ENCODE results near the gene C12orf60.
A peak's percentile ranks its signal among the peaks of the same experiment; 100 is the strongest.

Gene C12orf60

GRCh38 chr12:14833952-14834351 is 30.5 kb downstream of the C12orf60 start:
- Histone ChIP-seq H3K27ac (ENCODE audit: low read length) (no peak overlapping the region), H3K9me3 (ENCODE audit: control insufficient read depth, insufficient read depth, low read length) (no peaks in the 10 kb centered on the region), H3K36me3 (ENCODE audit: control insufficient read depth, insufficient read depth, low read length) (no peaks in the 10 kb centered on the region), H3K4me3 (ENCODE audit: low read length) (no peak overlapping the region), H3K27me3 (ENCODE audit: control insufficient read depth, insufficient read depth, low read length) (no peaks in the 10 kb centered on the region), H3K4me1 (ENCODE audit: control insufficient read depth, insufficient read depth, low read length) (no peaks in the 10 kb centered on the region)
- WGBS (ENCODE audit: insufficient coverage, insufficient read length): no CpG with 5 or more reads among the region's 1 CpG
- no peak for DNase-seq (ENCODE audit: low read depth, low spot score)

GRCh38 chr12:14834509-14834908 is 31.0 kb downstream of the C12orf60 start:
- Histone ChIP-seq H3K27me3 (ENCODE audit: control insufficient read depth, insufficient read depth, low read length) (no peaks in the 10 kb centered on the region), H3K4me3 (ENCODE audit: low read length) (no peak overlapping the region), H3K27ac (ENCODE audit: low read length) (no peak overlapping the region), H3K36me3 (ENCODE audit: control insufficient read depth, insufficient read depth, low read length) (no peaks in the 10 kb centered on the region), H3K4me1 (ENCODE audit: control insufficient read depth, insufficient read depth, low read length) (no peaks in the 10 kb centered on the region), H3K9me3 (ENCODE audit: control insufficient read depth, insufficient read depth, low read length) (no peaks in the 10 kb centered on the region)
- DNase-seq (ENCODE audit: low read depth, low spot score): no peak

- Histone ChIP-seq H3K36me3 (ENCODE audit: control insufficient read depth, insufficient read depth, low read length) (no peaks in the 10 kb centered on the region), H3K9me3 (ENCODE audit: control insufficient read depth, insufficient read depth, low read length) (no peaks in the 10 kb centered on the region), H3K4me1 (ENCODE audit: control insufficient read depth, insufficient read depth, low read length) (no peaks in the 10 kb centered on the region), H3K27me3 (ENCODE audit: control insufficient read depth, insufficient read depth, low read length) (no peaks in the 10 kb centered on the region), H3K4me3 (ENCODE audit: low read length) (no peak overlapping the region), H3K27ac (ENCODE audit: low read length) (no peak overlapping the region)
- no peak for DNase-seq (ENCODE audit: low read depth, low spot score)
- no CpG with 5 or more reads among the region's 7 CpGs for WGBS (ENCODE audit: insufficient coverage, insufficient read length)
Measured at GRCh38 chr12:14836336-14837210, 33.1 kb downstream of the C12orf60 start.

GRCh38 chr12:14839262-14839661 is 35.8 kb downstream of the C12orf60 start:
- no peak for DNase-seq (ENCODE audit: low read depth, low spot score)
- Histone ChIP-seq H3K36me3 (ENCODE audit: control insufficient read depth, insufficient read depth, low read length) (no peaks in the 10 kb centered on the region), H3K27me3 (ENCODE audit: control insufficient read depth, insufficient read depth, low read length) (no peaks in the 10 kb centered on the region), H3K27ac (ENCODE audit: low read length) (no peak overlapping the region), H3K9me3 (ENCODE audit: control insufficient read depth, insufficient read depth, low read length) (no peaks in the 10 kb centered on the region), H3K4me1 (ENCODE audit: control insufficient read depth, insufficient read depth, low read length) (no peaks in the 10 kb centered on the region), H3K4me3 (ENCODE audit: low read length) (no peak overlapping the region)
- WGBS (ENCODE audit: insufficient coverage, insufficient read length): no CpG with 5 or more reads among the region's 1 CpG

- Histone ChIP-seq H3K27ac (ENCODE audit: low read length) (no peak overlapping the region), H3K27me3 (ENCODE audit: control insufficient read depth, insufficient read depth, low read length) (no peaks in the 10 kb centered on the region), H3K4me1 (ENCODE audit: control insufficient read depth, insufficient read depth, low read length) (no peaks in the 10 kb centered on the region), H3K4me3 (ENCODE audit: low read length) (no peak overlapping the region), H3K36me3 (ENCODE audit: control insufficient read depth, insufficient read depth, low read length) (no peaks in the 10 kb centered on the region), H3K9me3 (ENCODE audit: control insufficient read depth, insufficient read depth, low read length) (no peaks in the 10 kb centered on the region)
- no peak for DNase-seq (ENCODE audit: low read depth, low spot score)
- WGBS (ENCODE audit: insufficient coverage, insufficient read length): no CpG with 5 or more reads among the region's 4 CpGs
Measured at GRCh38 chr12:14840616-14841015, 37.1 kb downstream of the C12orf60 start.

GRCh38 chr12:14841761-14842160 is 38.3 kb downstream of the C12orf60 start:
- H3K27me3 ChIP-seq (ENCODE audit: control insufficient read depth, insufficient read depth, low read length): no peaks in the 10 kb centered on the region
- no peak overlapping the region for H3K4me3 ChIP-seq (ENCODE audit: low read length)
- H3K4me1 ChIP-seq (ENCODE audit: control insufficient read depth, insufficient read depth, low read length): no peaks in the 10 kb centered on the region
- H3K27ac ChIP-seq (ENCODE audit: low read length): no peak overlapping the region
- no peak for DNase-seq (ENCODE audit: low read depth, low spot score)
- whole genome bisulfite sequencing (ENCODE audit: insufficient coverage, insufficient read length): no CpG with 5 or more reads among the region's 3 CpGs
- H3K36me3 ChIP-seq (ENCODE audit: control insufficient read depth, insufficient read depth, low read length): no peaks in the 10 kb centered on the region
- H3K9me3 ChIP-seq (ENCODE audit: control insufficient read depth, insufficient read depth, low read length): no peaks in the 10 kb centered on the region

- no peaks in the 10 kb centered on the region for H3K27me3 ChIP-seq (ENCODE audit: control insufficient read depth, insufficient read depth, low read length)
- DNase-seq (ENCODE audit: low read depth, low spot score): no peak
- WGBS (ENCODE audit: insufficient coverage, insufficient read length): no CpG with 5 or more reads among the region's 3 CpGs
- H3K4me3 ChIP-seq (ENCODE audit: low read length): no peak overlapping the region
- no peak overlapping the region for H3K27ac ChIP-seq (ENCODE audit: low read length)
- H3K36me3 ChIP-seq (ENCODE audit: control insufficient read depth, insufficient read depth, low read length): no peaks in the 10 kb centered on the region
- no peaks in the 10 kb centered on the region for H3K9me3 ChIP-seq (ENCODE audit: control insufficient read depth, insufficient read depth, low read length)
- no peaks in the 10 kb centered on the region for H3K4me1 ChIP-seq (ENCODE audit: control insufficient read depth, insufficient read depth, low read length)
Measured at GRCh38 chr12:14842315-14842714, 38.8 kb downstream of the C12orf60 start.

GRCh38 chr12:14843425-14843887 is 40.0 kb downstream of the C12orf60 start, which contains the start of gene ART4:
Gene ART4, minus strand, starts transcription at chr12:14843526. Its CDS starts 413 bp downstream, at chr12:14843113.
- no CpG with 5 or more reads among the region's 10 CpGs for WGBS (ENCODE audit: insufficient coverage, insufficient read length)
- Histone ChIP-seq H3K27me3 (ENCODE audit: control insufficient read depth, insufficient read depth, low read length) (no peaks in the 10 kb centered on the region), H3K9me3 (ENCODE audit: control insufficient read depth, insufficient read depth, low read length) (no peaks in the 10 kb centered on the region), H3K36me3 (ENCODE audit: control insufficient read depth, insufficient read depth, low read length) (no peaks in the 10 kb centered on the region), H3K4me3 (ENCODE audit: low read length) (no peak within 1 kb of the TSS), H3K4me1 (ENCODE audit: control insufficient read depth, insufficient read depth, low read length) (no peaks in the 10 kb centered on the region), H3K27ac (ENCODE audit: low read length) (no peak within 1 kb of the TSS)
- no peak for DNase-seq (ENCODE audit: low read depth, low spot score)

GRCh38 chr12:14844401-14844800 is 40.9 kb downstream of the C12orf60 start:
- H3K36me3 ChIP-seq (ENCODE audit: control insufficient read depth, insufficient read depth, low read length): no peaks in the 10 kb centered on the region
- no peak overlapping the region for H3K4me3 ChIP-seq (ENCODE audit: low read length)
- H3K27me3 ChIP-seq (ENCODE audit: control insufficient read depth, insufficient read depth, low read length): no peaks in the 10 kb centered on the region
- no peaks in the 10 kb centered on the region for H3K9me3 ChIP-seq (ENCODE audit: control insufficient read depth, insufficient read depth, low read length)
- H3K27ac ChIP-seq (ENCODE audit: low read length): no peak overlapping the region
- H3K4me1 ChIP-seq (ENCODE audit: control insufficient read depth, insufficient read depth, low read length): no peaks in the 10 kb centered on the region
- DNase-seq (ENCODE audit: low read depth, low spot score): no peak

GRCh38 chr12:14845350-14845750 is 41.9 kb downstream of the C12orf60 start:
- Histone ChIP-seq H3K27me3 (ENCODE audit: control insufficient read depth, insufficient read depth, low read length) (no peaks in the 10 kb centered on the region), H3K4me3 (ENCODE audit: low read length) (no peak overlapping the region), H3K27ac (ENCODE audit: low read length) (no peak overlapping the region), H3K36me3 (ENCODE audit: control insufficient read depth, insufficient read depth, low read length) (no peaks in the 10 kb centered on the region), H3K9me3 (ENCODE audit: control insufficient read depth, insufficient read depth, low read length) (no peaks in the 10 kb centered on the region), H3K4me1 (ENCODE audit: control insufficient read depth, insufficient read depth, low read length) (no peaks in the 10 kb centered on the region)
- no CpG with 5 or more reads among the region's 3 CpGs for WGBS (ENCODE audit: insufficient coverage, insufficient read length)
- peak; percentile 33 for DNase-seq (ENCODE audit: low read depth, low spot score)

- no peak for DNase-seq (ENCODE audit: low read depth, low spot score)
- H3K27ac ChIP-seq (ENCODE audit: low read length): no peak overlapping the region
- no peaks in the 10 kb centered on the region for H3K4me1 ChIP-seq (ENCODE audit: control insufficient read depth, insufficient read depth, low read length)
- no CpG with 5 or more reads among the region's 3 CpGs for WGBS (ENCODE audit: insufficient coverage, insufficient read length)
- H3K4me3 ChIP-seq (ENCODE audit: low read length): no peak overlapping the region
- no peaks in the 10 kb centered on the region for H3K27me3 ChIP-seq (ENCODE audit: control insufficient read depth, insufficient read depth, low read length)
- no peaks in the 10 kb centered on the region for H3K36me3 ChIP-seq (ENCODE audit: control insufficient read depth, insufficient read depth, low read length)
- no peaks in the 10 kb centered on the region for H3K9me3 ChIP-seq (ENCODE audit: control insufficient read depth, insufficient read depth, low read length)
Measured at GRCh38 chr12:14846042-14846587, 42.6 kb downstream of the C12orf60 start.

Measured in iPS DF 6.9 (cell line).